Fibroblast of pulmonary artery (primary cell): Measurements from ENCODE around the gene PRSS8.

Experiments
- DNase-seq: peaks from one replicate; pipeline ENCODE4 v3.0.0-alpha.2; 2010; ENCODE audit warnings: low read depth
- H3K4me3 ChIP-seq: replicated peaks from 2 replicates; pipeline ENCODE4 v1.5.1; 2011; ENCODE audit warnings: low read depth, mild to moderate bottlenecking, control low read depth, low read length, moderate library complexity
- CTCF ChIP-seq: IDR thresholded peaks from 2 replicates; pipeline ENCODE4 v1.5.1; 2011; ENCODE audit warnings: mild to moderate bottlenecking, control low read depth, low read length, inconsistent platforms; ENCODE audit errors: missing control alignments

PRSS8 gene

GRCh38 chr16:31083081-31083480 lies 52.4 kb downstream of the PRSS8 start:
- no peak for DNase-seq
- TF ChIP-seq CTCF, result no peak
- H3K4me3 ChIP-seq, result no peak overlapping the region

- TF ChIP-seq CTCF, result no peak
- no peak overlapping the region for H3K4me3 ChIP-seq
- no peak for DNase-seq
These were observed 53.0 kb downstream of the PRSS8 start for GRCh38 chr16:31082368-31083045.
